Esophagus mucosa (tissue), 1 donor: ENCODE data around the gene PGS1. TPM values are rescaled to one million over a fixed set of nuclear protein-coding genes. Genes with fewer than 3 reads are reported as not detected.

Experiments used
- ATAC-seq: fragments of 200-7000 bp; cut with Tn5 transposase; one replicate; pipeline ENCODE4 v1.9.1; 2020
- total RNA-seq: library from RNA; stranded (reverse); gene quantifications from one replicate; pipeline ENCODE4 v1.2.4, GENCODE V29; 2023
- donor health status: DM: yes; HTN: yes; CAD: no.

Gene PGS1
- total RNA-seq, 1 donor from 2014 or later: 15.9 TPM

GRCh38 chr17:78387977-78388941 lies 9.8 kb downstream of the PGS1 start:
- no peak for ATAC-seq

- no peak for ATAC-seq
Observed at GRCh38 chr17:78390241-78391050, 12.0 kb downstream of the PGS1 start.

- no peak for ATAC-seq
Observed at GRCh38 chr17:78391051-78391431, 12.6 kb downstream of the PGS1 start.

- no peak for ATAC-seq
Observed at GRCh38 chr17:78391843-78392242, 13.4 kb downstream of the PGS1 start.

GRCh38 chr17:78392295-78392694 lies 13.8 kb downstream of the PGS1 start:
- ATAC-seq: no peak

GRCh38 chr17:78393575-78393974 lies 15.1 kb downstream of the PGS1 start:
- ATAC-seq: peak; percentile 43

- ATAC-seq: peak; percentile 86
Observed at GRCh38 chr17:78394209-78394608, 15.8 kb downstream of the PGS1 start.

- no peak for ATAC-seq
Observed at GRCh38 chr17:78395155-78395554, 16.7 kb downstream of the PGS1 start.

GRCh38 chr17:78396441-78397337 lies 18.2 kb downstream of the PGS1 start:
- ATAC-seq: no peak

GRCh38 chr17:78397681-78398101 lies 19.2 kb downstream of the PGS1 start:
- no peak for ATAC-seq

- no peak for ATAC-seq
Observed at GRCh38 chr17:78398390-78398789, 19.9 kb downstream of the PGS1 start.

- no peak for ATAC-seq
Observed at GRCh38 chr17:78399028-78399692, 20.7 kb downstream of the PGS1 start.

GRCh38 chr17:78399693-78400144 lies 21.3 kb downstream of the PGS1 start:
- ATAC-seq: peak; percentile 68

- ATAC-seq: no peak
Observed at GRCh38 chr17:78400581-78401240, 22.3 kb downstream of the PGS1 start.

- ATAC-seq: no peak
Observed at GRCh38 chr17:78401246-78401645, 22.8 kb downstream of the PGS1 start.

- ATAC-seq: no peak
Observed at GRCh38 chr17:78401891-78402290, 23.4 kb downstream of the PGS1 start.

GRCh38 chr17:78403822-78404221 lies 25.4 kb downstream of the PGS1 start:
- ATAC-seq: no peak

- ATAC-seq: no peak
Observed at GRCh38 chr17:78406396-78406795, 27.9 kb downstream of the PGS1 start.

- peak; percentile 33 for ATAC-seq
Observed at GRCh38 chr17:78406920-78407319, 28.5 kb downstream of the PGS1 start.

- ATAC-seq: peak; percentile 81
Observed at GRCh38 chr17:78407387-78408000, 29.0 kb downstream of the PGS1 start.
